Epithelial cell of prostate (primary cell): Measurements from ENCODE around the gene CDKN2B.
"Not testable (repeated sequence)": the region's sequence is repeated elsewhere in the genome, so short reads cannot be mapped to it uniquely, and the experiment has no call there.

Experiments
- DNase-seq: peaks from one replicate; pipeline ENCODE4 v3.0.0-alpha.2; 2011; ENCODE audit warnings: low read depth, low spot score
- H3K27ac ChIP-seq: fragments of 450-650 bp; 2 replicates; pipeline ENCODE4 v1.5.1; 2017; ENCODE audit warnings: mild to moderate bottlenecking

CDKN2B gene

GRCh38 chr9:22008717-22009505 is at the start of gene CDKN2B:
CDKN2B (minus strand) TSS chr9:22009305; CDS start chr9:22008953, 352 bp downstream.
- DNase-seq = peak; percentile 79
- peak within 1 kb of the TSS; percentile 89 for H3K27ac ChIP-seq

DNA sequence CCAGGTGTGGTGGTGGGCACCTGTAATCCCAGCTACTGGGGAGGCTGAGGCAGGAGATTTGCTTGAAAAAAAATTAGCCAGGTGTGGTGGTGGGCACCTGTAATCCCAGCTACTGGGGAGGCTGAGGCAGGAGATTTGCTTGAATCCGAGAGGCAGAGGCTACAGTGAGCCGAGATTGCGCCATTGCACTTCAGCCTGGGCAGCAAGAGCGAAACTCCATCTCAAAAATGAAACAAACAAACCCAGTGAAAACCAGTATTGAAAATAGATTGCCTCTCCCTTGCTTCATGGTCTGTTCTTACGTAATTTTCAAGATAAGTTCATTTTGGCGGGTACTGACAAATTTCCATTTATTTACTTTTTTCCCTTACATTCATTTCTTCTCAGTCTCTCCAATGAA is 48.9 kb upstream of the CDKN2B start:
- not testable (repeated sequence) for DNase-seq, H3K27ac ChIP-seq

- DNase-seq = no peak
- no peak overlapping the region for H3K27ac ChIP-seq
Measured at GRCh38 chr9:22056402-22056801, 47.3 kb upstream of the CDKN2B start.

DNA sequence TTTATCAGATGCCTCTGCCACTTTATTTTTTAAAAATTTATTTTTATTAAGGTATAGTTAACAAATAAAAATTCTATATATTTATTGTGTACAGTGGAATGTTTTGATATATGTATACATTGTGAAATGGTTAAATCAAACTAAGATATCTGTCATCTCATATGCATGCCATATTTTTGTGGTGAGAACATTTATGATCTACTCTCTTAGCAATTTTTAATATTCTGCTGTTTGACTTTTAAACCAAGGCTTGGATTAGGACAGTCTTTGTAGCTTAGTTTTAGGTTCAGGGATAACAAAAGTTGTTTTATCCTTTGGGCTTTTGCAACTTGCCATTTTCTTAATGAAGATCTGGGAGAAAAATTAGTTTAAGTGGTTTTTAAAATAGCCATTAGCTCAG is 46.0 kb upstream of the CDKN2B start:
- H3K27ac ChIP-seq = no peak overlapping the region
- no peak for DNase-seq

GRCh38 chr9:22054529-22054928 is 45.4 kb upstream of the CDKN2B start:
- no peak for DNase-seq
- no peak overlapping the region for H3K27ac ChIP-seq

DNA sequence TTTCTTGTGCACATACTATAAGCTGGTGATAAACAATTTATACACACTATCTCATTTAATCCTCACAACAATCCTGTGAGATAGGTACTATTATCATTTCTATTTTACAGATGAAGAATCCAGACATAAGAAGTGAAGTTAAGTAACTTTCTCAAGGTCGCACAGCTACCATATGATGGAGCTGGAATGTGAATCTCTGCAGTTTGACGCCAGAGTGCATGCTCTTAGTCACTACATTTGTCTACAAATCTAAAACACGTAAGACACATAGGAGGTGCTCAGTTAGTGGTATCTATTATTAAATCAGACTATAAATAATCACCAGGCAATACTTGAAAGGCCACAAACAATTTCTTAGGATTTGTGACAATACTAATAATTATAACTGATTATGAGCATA is 45.0 kb upstream of the CDKN2B start:
- H3K27ac ChIP-seq = no peak overlapping the region
- DNase-seq = no peak

GRCh38 chr9:22053178-22053577 is 44.1 kb upstream of the CDKN2B start:
- no peak for DNase-seq
- H3K27ac ChIP-seq = peak overlapping the region; percentile 43

DNA sequence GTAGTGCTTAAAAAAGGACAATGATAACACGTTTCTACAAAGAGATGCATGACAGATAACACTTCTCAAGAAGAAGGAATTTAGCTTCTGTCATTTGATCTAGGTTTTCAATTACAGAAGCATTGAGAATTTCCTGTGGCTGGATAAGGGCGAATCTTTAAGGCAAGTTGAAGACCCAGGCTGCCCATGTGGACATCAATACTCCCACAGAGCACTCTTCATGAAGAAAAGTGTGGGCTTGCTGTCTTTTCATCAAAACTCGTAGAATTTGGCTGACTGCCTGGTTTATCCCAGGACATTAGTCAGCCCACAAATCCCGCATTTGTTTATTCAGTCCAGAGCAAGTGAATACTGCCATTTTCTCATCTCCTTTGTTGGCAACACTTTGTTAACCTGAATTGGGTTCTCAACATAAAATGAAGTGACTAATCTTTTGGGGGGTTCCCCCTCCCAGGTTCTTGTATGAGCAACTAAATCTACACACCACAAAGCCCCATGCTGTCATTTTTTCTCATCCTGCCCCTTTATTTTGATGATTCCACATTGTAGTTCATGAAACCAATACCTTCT is 43.4 kb upstream of the CDKN2B start:
- H3K27ac ChIP-seq = peak overlapping the region; percentile 43
- DNase-seq = peak; percentile 91

GRCh38 chr9:22050924-22051323 is 41.8 kb upstream of the CDKN2B start:
- no peak overlapping the region for H3K27ac ChIP-seq
- no peak for DNase-seq

- no peak for DNase-seq
- H3K27ac ChIP-seq = no peak overlapping the region
Measured at GRCh38 chr9:22049411-22049810, 40.3 kb upstream of the CDKN2B start.

DNA sequence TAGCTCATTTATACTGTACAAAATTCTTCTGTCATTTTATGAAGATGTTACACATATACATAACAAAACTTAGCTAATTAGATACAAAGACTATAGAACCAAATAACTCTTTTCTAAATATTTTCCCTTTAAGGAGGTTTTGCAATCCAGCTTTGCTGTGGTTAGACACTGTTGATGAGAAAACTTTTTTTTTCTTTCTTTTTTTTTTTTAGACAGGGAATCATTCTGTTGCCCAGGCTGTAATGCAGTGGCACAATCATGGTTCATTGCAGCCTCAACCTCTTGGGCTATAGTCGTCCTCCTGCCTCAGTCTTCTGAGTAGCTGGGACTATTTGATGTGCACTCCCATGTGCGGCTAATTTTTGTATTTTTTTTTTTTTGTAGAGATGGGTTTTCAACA is 38.5 kb upstream of the CDKN2B start:
- H3K27ac ChIP-seq = no peak overlapping the region
- no peak for DNase-seq

DNA sequence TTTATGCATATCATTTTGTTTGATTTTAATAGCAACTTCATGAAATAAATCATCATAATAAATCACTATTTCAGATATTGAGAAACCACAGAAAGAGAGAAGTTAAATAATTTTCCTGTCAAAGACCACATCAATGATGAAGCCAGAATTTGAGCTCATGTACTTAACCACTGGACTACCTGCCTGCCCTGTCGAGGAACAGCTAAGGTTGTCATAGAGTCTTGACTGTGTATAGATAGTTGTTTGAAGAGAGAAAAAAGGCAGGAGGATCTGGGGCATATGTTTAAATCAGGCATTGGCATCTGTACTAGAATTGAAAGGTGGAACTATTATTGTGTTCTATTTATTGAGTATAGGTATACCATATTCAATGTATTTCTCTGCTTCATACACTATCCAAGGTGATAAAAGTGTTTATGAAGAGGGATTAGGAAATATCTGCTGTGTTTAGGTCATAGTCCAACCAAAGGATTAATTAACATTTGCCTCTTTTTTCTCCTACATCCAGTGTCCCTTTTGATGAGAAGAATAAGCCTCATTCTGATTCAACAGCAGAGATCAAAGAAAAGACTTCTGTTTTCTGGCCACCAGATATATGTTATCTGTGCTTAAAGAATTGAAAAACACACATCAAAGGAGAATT is 37.3 kb upstream of the CDKN2B start:
- no peak for DNase-seq
- no peak overlapping the region for H3K27ac ChIP-seq

- no peak overlapping the region for H3K27ac ChIP-seq
- DNase-seq = no peak
Measured at GRCh38 chr9:22045423-22045822, 36.3 kb upstream of the CDKN2B start.

GRCh38 chr9:22044583-22044982 is 35.5 kb upstream of the CDKN2B start:
- no peak for DNase-seq
- no peak overlapping the region for H3K27ac ChIP-seq

- DNase-seq = no peak
- H3K27ac ChIP-seq = no peak overlapping the region
Measured at GRCh38 chr9:22043928-22044327, 34.8 kb upstream of the CDKN2B start.

DNA sequence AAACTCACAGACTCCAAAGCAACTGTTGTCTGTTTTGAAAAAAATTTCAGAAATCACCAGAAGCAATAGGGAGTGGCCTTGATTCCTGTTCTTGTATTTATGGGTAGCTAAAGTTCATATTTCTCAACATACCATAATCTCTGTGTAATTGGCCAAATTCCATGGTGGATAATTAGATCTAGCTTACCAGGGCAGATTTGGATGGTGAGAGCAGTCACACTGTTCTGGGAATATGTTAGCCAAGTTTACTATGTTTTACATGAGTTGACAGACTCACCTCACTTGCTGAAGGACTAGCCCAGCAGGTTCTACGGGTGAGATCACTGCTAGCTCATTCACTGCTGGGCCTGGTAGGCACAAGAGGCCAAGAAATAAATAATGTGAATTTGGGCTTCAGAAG is 32.7 kb upstream of the CDKN2B start:
- peak overlapping the region; percentile 75 for H3K27ac ChIP-seq

DNA sequence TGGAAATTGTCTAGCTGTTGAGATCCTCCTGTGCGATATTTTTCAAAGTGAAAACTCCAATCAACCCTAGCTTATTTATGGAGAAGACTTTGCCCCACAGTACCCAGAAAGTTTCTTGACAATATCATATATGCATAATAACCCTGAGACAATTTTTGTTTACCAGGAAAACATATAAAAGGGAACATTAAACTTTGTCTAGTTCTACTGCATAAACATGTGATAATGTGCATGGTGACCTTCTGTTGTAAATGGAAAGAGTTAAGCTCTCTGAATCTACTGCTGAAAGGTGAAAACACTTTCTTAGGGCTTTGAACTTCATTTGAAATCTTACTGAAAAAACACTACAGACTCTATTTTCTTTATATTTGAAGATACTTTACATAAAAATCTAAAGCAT is 32.2 kb upstream of the CDKN2B start:
- peak overlapping the region; percentile 75 for H3K27ac ChIP-seq
- DNase-seq = no peak

More for the DNA sequence above, 32.7 kb upstream of the CDKN2B start:
- peak; percentile 91 for DNase-seq

- no peak for DNase-seq
- H3K27ac ChIP-seq = peak overlapping the region; percentile 75
Measured at GRCh38 chr9:22040760-22041159, 31.7 kb upstream of the CDKN2B start.

DNA sequence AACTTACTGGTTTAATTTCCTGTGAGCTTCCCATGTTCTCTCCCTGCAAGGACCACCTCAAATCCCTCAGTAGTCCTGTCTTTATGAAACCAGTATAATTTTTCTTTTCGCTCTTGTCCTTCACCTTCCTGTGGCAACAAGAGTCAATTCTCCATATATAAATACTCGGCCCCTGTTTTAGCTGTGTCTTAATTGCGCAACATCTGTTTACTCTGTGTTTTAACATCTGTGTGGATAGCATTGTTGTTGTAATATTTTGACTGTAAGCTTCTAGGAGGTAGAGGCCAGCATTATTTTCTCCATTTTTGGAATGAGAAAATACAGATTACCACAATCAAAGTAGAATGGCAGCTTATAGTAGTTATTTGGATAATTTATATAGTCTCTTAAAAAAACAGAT is 30.2 kb upstream of the CDKN2B start:
- no peak for DNase-seq

GRCh38 chr9:22037954-22038690 is 29.0 kb upstream of the CDKN2B start:
- no peak for DNase-seq

More for the DNA sequence above, 30.2 kb upstream of the CDKN2B start:
- H3K27ac ChIP-seq = no peak overlapping the region

More at GRCh38 chr9:22037954-22038690, 29.0 kb upstream of the CDKN2B start:
- H3K27ac ChIP-seq = peak overlapping the region; percentile 90
